HepG2 (cell line): Measurements from ENCODE around the gene TBX10. TPM values are rescaled to one million over a fixed set of nuclear protein-coding genes. Genes with fewer than 3 reads are reported as not detected.

Source experiments
- HNRNPL ChIP-seq: fragments of 200-400 bp; formaldehyde crosslinking; IDR thresholded peaks from 2 replicates; pipeline ENCODE4 v1.6.1; 2017; ENCODE audit warnings: mild to moderate bottlenecking, low read depth, low read length
- LCORL ChIP-seq, 2 experiments: fragments of 450-650 bp in 1 of 2; sonication (generic) in 1 of 2; formaldehyde crosslinking in 1 of 2; IDR thresholded peaks; 2 replicates each; pipeline versions ENCODE4 v1.5.0 to v1.6.1; 2017 to 2020; ENCODE audit warnings: antibody characterized with exemption in 1 of 2, missing genetic modification reagents in 1 of 2
- RFX3 ChIP-seq: IDR thresholded peaks from 2 replicates; pipeline ENCODE4 v1.6.1; 2016; ENCODE audit warnings: missing biosample characterization, missing genetic modification reagents
- SMAD1 ChIP-seq: sonication (generic); formaldehyde crosslinking; IDR thresholded peaks from 2 replicates; pipeline ENCODE4 v1.4.0; 2020; ENCODE audit warnings: missing genetic modification reagents, low read depth, mild to moderate bottlenecking, borderline replicate concordance
- TCF7 ChIP-seq: sonication (generic); IDR thresholded peaks from 2 replicates; pipeline ENCODE4 v1.6.1; 2016; ENCODE audit warnings: antibody characterized with exemption, low read depth
- ZNF451 ChIP-seq: sonication (generic); formaldehyde crosslinking; IDR thresholded peaks from 2 replicates; pipeline ENCODE4 v1.5.0; 2020; ENCODE audit warnings: mild to moderate bottlenecking, missing genetic modification reagents
- ZNF577 ChIP-seq: sonication (generic); formaldehyde crosslinking; IDR thresholded peaks from 2 replicates; pipeline ENCODE4 v1.4.0; 2020; ENCODE audit warnings: mild to moderate bottlenecking, low read depth, missing genetic modification reagents, borderline replicate concordance
- ZNF724P ChIP-seq: sonication (generic); formaldehyde crosslinking; IDR thresholded peaks from 2 replicates; pipeline ENCODE4 v1.8.0; 2022; ENCODE audit warnings: missing genetic modification reagents, borderline replicate concordance
- polyA plus RNA-seq, 8 experiments: library from polyadenylated mRNA; depleted of rRNA in 3 of 8; stranded (reverse) in 7 of 8; unstranded in 1 of 8; fragments of >200 nt; fragmentation: Illumina TruSeq in 4 of 8; extraction: Trizol in 4 of 8; gene quantifications; 2 replicates each; pipeline versions ENCODE4 v1.2.1 to v1.2.3, GENCODE V29; 2011 to 2016; ENCODE audit warnings: low read depth in 4 of 8, missing spikeins in 1 of 8, mixed read lengths in 1 of 8; ENCODE audit not compliant: insufficient read depth in 1 of 8
- total RNA-seq, 5 experiments: library from RNA; depleted of rRNA; stranded (reverse); fragments of >200 nt; fragmentation: Illumina TruSeq; extraction: Trizol; gene quantifications; 2 replicates each; pipeline ENCODE4 v1.2.3, GENCODE V29; 2016; ENCODE audit warnings: low read depth in 1 of 5
- TF ChIP-seq, protein P1 (sequence below): sonication (generic); formaldehyde crosslinking; IDR thresholded peaks from 2 replicates; pipeline ENCODE4 v1.4.0; 2020; ENCODE audit warnings: missing genetic modification reagents
- TF ChIP-seq, protein P2 (sequence below): sonication (generic); formaldehyde crosslinking; IDR thresholded peaks from 2 replicates; pipeline ENCODE4 v1.4.0; 2020; ENCODE audit warnings: missing genetic modification reagents
- TF ChIP-seq, protein P3 (sequence below): sonication (generic); formaldehyde crosslinking; IDR thresholded peaks from 2 replicates; pipeline ENCODE4 v1.9.0; 2022; ENCODE audit warnings: missing genetic modification reagents, mild to moderate bottlenecking, borderline replicate concordance
- TF ChIP-seq, protein P4 (sequence below): IDR thresholded peaks from 2 replicates; pipeline ENCODE4 v1.6.1; 2016; ENCODE audit warnings: missing biosample characterization, missing genetic modification reagents, low read depth
- TF ChIP-seq, protein P5 (sequence below): sonication (generic); formaldehyde crosslinking; conservative IDR thresholded peaks from 2 replicates; pipeline ENCODE4 v1.4.0; 2020; ENCODE audit warnings: missing genetic modification reagents

Gene TBX10
- total and polyA plus RNA-seq, 2 of the 13 experiments (the other 11 are each of a cell fraction or from before 2014, with no cell fraction given): 0.27 to 1.7 TPM

DNA sequence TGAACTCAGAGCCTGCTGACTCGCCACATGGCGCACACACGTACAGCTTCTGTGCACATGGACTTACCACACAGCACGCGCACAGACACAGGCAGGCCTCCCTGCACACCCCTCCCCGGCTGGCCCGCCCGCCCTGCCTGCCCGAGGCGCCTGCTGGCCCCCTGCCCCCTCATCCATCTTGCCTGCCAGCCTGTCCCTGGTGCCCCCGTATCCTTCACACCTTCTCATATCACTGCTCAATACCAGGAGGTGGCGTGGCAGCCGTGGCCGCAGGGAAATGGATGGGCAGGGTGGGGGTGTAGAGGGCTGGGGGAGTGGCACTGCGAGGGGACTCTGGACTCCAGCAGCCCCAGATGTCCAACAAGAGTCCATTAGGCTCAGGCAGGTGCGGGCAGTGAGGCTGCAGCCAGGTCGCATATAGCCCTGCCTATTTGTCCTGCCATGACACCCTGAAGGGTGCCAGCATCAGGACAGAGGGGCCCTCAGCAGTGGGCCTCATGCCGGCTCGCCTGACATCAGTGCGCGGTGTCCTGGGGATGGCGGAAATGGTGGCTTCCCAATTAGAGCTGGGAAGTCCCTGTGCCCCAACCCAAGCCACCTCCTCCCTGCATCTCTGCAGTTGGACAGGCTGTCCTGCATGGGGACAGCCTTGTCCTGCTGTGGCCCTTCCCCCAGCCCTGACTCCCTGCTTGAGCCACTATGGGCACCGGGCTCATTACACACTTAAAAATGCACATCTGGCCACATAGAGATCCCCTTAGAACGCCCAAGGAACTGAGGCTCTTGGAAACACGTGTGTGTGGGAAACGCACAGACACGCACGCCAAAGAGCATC is 2.0 kb upstream of the TBX10 start (continued):
- no peak for TF ChIP-seq TCF7
- TF ChIP-seq, protein P1, sequence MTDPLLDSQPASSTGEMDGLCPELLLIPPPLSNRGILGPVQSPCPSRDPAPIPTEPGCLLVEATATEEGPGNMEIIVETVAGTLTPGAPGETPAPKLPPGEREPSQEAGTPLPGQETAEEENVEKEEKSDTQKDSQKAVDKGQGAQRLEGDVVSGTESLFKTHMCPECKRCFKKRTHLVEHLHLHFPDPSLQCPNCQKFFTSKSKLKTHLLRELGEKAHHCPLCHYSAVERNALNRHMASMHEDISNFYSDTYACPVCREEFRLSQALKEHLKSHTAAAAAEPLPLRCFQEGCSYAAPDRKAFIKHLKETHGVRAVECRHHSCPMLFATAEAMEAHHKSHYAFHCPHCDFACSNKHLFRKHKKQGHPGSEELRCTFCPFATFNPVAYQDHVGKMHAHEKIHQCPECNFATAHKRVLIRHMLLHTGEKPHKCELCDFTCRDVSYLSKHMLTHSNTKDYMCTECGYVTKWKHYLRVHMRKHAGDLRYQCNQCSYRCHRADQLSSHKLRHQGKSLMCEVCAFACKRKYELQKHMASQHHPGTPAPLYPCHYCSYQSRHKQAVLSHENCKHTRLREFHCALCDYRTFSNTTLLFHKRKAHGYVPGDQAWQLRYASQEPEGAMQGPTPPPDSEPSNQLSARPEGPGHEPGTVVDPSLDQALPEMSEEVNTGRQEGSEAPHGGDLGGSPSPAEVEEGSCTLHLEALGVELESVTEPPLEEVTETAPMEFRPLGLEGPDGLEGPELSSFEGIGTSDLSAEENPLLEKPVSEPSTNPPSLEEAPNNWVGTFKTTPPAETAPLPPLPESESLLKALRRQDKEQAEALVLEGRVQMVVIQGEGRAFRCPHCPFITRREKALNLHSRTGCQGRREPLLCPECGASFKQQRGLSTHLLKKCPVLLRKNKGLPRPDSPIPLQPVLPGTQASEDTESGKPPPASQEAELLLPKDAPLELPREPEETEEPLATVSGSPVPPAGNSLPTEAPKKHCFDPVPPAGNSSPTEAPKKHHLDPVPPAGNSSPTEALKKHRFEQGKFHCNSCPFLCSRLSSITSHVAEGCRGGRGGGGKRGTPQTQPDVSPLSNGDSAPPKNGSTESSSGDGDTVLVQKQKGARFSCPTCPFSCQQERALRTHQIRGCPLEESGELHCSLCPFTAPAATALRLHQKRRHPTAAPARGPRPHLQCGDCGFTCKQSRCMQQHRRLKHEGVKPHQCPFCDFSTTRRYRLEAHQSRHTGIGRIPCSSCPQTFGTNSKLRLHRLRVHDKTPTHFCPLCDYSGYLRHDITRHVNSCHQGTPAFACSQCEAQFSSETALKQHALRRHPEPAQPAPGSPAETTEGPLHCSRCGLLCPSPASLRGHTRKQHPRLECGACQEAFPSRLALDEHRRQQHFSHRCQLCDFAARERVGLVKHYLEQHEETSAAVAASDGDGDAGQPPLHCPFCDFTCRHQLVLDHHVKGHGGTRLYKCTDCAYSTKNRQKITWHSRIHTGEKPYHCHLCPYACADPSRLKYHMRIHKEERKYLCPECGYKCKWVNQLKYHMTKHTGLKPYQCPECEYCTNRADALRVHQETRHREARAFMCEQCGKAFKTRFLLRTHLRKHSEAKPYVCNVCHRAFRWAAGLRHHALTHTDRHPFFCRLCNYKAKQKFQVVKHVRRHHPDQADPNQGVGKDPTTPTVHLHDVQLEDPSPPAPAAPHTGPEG: no peak
- no peak for TF ChIP-seq ZNF451 (CRISPR knock-in tag)
- TF ChIP-seq RFX3 (CRISPR knock-in tag): no peak
- TF ChIP-seq, protein P2, sequence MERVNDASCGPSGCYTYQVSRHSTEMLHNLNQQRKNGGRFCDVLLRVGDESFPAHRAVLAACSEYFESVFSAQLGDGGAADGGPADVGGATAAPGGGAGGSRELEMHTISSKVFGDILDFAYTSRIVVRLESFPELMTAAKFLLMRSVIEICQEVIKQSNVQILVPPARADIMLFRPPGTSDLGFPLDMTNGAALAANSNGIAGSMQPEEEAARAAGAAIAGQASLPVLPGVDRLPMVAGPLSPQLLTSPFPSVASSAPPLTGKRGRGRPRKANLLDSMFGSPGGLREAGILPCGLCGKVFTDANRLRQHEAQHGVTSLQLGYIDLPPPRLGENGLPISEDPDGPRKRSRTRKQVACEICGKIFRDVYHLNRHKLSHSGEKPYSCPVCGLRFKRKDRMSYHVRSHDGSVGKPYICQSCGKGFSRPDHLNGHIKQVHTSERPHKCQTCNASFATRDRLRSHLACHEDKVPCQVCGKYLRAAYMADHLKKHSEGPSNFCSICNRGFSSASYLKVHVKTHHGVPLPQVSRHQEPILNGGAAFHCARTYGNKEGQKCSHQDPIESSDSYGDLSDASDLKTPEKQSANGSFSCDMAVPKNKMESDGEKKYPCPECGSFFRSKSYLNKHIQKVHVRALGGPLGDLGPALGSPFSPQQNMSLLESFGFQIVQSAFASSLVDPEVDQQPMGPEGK: peak; percentile 19; the same call in 1 of the 2 replicates
- TF ChIP-seq, protein P3, sequence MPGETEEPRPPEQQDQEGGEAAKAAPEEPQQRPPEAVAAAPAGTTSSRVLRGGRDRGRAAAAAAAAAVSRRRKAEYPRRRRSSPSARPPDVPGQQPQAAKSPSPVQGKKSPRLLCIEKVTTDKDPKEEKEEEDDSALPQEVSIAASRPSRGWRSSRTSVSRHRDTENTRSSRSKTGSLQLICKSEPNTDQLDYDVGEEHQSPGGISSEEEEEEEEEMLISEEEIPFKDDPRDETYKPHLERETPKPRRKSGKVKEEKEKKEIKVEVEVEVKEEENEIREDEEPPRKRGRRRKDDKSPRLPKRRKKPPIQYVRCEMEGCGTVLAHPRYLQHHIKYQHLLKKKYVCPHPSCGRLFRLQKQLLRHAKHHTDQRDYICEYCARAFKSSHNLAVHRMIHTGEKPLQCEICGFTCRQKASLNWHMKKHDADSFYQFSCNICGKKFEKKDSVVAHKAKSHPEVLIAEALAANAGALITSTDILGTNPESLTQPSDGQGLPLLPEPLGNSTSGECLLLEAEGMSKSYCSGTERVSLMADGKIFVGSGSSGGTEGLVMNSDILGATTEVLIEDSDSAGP (CRISPR knock-in tag): no peak
- TF ChIP-seq LCORL (IDR thresholded peaks at IDR 0.05): no peak
- TF ChIP-seq LCORL (CRISPR knock-in tag; IDR thresholded peaks at IDR 0.05): no peak
- 0 out of 2 replicates have a peak, but pooled peaks have one; percentile 48 for TF ChIP-seq HNRNPL
- no peak for TF ChIP-seq SMAD1 (CRISPR knock-in tag)
- no peak for TF ChIP-seq ZNF724P
- TF ChIP-seq, protein P4, sequence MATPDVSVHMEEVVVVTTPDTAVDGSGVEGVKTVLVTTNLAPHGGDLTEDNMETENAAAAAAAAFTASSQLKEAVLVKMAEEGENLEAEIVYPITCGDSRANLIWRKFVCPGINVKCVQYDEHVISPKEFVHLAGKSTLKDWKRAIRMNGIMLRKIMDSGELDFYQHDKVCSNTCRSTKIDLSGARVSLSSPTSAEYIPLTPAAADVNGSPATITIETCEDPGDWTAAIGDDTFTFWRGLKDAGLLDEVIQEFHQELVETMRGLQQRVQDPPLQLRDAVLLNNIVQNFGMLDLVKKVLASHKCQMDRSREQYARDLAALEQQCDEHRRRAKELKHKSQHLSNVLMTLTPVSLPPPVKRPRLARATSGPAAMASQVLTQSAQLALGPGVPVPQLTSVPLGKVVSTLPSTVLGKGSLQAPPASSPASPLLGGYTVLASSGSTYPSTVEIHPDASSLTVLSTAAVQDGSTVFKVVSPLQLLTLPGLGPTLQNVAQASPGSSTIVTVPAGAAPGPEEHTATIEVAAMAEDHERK: no peak
- TF ChIP-seq ZNF577 (CRISPR knock-in tag): no peak
- TF ChIP-seq, protein P5, sequence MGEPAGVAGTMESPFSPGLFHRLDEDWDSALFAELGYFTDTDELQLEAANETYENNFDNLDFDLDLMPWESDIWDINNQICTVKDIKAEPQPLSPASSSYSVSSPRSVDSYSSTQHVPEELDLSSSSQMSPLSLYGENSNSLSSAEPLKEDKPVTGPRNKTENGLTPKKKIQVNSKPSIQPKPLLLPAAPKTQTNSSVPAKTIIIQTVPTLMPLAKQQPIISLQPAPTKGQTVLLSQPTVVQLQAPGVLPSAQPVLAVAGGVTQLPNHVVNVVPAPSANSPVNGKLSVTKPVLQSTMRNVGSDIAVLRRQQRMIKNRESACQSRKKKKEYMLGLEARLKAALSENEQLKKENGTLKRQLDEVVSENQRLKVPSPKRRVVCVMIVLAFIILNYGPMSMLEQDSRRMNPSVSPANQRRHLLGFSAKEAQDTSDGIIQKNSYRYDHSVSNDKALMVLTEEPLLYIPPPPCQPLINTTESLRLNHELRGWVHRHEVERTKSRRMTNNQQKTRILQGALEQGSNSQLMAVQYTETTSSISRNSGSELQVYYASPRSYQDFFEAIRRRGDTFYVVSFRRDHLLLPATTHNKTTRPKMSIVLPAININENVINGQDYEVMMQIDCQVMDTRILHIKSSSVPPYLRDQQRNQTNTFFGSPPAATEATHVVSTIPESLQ (CRISPR knock-in tag): no peak
